GM21737 (cell line): Measurements from ENCODE around the gene TERF2IP.
A peak's percentile ranks its signal among the peaks of the same experiment; 100 is the strongest.

Source experiments
- ATAC-seq: cut with Tn5 transposase; IDR thresholded peaks from one replicate; pipeline ENCODE4 v1.9.1; 2021; ENCODE audit warnings: mild to moderate bottlenecking, moderate library complexity; ENCODE audit not compliant: unreplicated experiment

TERF2IP gene, protein sequence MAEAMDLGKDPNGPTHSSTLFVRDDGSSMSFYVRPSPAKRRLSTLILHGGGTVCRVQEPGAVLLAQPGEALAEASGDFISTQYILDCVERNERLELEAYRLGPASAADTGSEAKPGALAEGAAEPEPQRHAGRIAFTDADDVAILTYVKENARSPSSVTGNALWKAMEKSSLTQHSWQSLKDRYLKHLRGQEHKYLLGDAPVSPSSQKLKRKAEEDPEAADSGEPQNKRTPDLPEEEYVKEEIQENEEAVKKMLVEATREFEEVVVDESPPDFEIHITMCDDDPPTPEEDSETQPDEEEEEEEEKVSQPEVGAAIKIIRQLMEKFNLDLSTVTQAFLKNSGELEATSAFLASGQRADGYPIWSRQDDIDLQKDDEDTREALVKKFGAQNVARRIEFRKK

GRCh38 chr16:75647492-75648264, at the start of gene TERF2IP, which contains the start of gene KARS1:
Gene TERF2IP (plus strand): TSS chr16:75647773. CDS start chr16:75647883, 110 bp downstream.
Gene KARS1 (minus strand): TSS chr16:75647665. CDS start chr16:75647639, 26 bp downstream.
- peak; percentile 86 for ATAC-seq

DNA sequence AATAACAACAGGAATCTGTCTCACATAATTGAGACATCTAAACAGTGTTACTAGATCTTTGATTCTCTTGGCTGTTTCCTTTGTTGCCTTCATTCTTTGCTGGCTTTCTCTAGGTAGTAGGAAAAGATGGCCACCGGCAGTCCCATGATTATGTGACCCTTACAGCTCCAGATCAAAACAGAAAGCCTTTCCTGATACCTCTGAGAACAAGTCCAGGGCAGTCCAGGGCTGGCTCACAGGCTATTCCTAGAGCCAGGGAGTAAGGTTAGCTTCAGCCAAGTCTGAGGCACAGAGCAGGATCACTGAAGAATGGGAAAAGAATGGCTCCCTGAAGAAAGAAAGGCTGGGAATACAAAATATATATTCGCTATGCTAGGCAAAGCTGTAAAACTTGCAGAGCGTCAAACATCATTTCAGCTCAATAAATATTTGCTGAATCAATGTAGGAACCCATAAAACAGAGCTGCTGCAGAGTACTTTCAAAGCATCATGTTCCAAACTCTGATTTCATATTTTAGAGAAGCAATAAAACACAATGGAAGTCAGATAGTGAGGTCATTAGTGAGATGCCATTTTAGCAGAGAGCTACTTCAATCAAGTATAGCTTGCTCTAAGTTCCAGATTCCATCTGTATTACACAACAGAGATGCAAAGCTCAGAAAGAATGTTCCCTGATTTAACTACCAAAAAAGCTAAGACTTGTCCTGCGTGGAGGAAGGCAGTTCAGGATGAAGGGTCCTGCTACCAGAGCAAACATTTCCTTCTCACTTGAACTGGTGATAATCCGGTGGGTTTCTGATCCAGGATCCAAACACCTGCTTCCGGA, 47.9 kb upstream of the TERF2IP start:
- no peak for ATAC-seq

GRCh38 chr16:75603241-75603640, 44.3 kb upstream of the TERF2IP start:
- ATAC-seq: no peak

- no peak for ATAC-seq
Measured at GRCh38 chr16:75606507-75606906, 41.1 kb upstream of the TERF2IP start.

DNA sequence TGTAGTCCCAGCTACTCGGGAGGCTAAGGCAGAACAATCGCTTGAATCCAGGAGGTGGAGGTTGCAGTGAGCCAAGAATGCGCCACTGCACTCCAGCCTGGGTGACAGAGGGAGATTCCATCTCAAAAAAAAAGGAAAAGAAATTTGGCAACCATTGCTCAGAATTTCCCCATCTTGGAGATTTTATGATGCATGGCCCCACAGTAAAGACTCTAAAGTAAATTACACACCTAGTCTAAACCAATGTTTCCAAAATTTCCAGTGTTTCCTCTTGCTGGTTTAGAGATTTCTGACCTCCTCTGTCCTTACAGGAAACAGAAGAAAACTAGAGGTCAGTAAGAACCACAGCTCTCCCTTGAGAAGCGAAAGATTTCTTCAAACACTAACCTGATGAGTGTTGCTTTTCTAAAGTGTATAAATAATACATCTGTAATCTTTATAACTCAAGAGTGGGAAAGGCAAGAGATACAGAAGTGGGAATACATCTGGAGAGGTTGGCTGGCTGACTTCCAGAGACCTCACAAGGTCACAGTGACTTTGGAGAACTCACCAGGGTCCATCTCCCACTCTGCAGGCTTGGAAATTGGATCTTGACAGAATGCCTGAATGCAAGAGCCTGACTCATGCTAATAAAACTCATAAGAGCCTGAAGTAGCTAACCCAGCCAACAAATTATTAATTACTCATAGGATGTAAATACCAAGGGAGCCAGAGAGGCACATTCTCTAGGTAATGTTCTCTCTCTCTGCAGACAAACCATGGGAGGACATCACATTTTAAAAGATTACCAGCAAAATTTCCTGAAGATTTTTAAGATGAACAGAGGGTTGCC, 33.3 kb upstream of the TERF2IP start:
- no peak for ATAC-seq

DNA sequence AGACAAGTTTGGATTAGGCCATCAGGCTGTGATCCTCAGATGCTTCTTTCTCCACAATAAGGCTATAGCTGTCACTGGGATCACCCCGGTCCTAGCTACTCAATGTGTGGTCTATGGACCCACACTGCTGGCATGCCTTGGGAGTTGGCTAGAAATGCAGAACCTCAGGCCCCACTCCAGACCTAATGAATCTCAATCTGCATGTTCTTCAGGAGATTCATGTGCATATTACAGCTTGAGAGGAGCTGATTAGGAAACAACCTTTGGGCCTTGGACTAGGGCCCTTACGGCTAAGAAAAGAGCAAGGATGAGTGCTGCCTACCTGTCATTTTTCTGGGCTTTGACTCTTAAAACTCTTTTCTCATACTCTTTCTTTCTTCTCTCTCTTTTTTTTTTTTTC, 32.0 kb upstream of the TERF2IP start:
- ATAC-seq: no peak

GRCh38 chr16:75616521-75617010, 31.0 kb upstream of the TERF2IP start:
- ATAC-seq: no peak

DNA sequence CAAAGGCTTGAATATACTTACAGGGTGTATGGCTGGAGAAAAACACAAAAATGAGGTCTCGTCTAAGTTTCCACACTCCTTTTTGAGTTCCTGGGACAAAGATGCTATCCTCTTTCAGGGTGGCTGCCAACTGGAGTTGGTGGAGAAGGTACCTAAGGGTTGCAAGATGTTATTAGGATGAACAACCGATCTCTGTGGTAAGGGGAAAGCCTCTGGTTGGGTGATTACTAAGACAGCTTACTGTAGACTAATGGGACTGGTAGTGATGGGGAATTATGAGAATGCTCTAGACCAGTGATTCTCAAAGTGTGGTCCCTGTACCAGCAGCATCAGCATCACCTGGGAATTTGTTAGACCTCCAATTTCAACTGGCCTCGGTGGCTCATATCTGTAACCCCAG, 30.5 kb upstream of the TERF2IP start:
- no peak for ATAC-seq

GRCh38 chr16:75618780-75619179, 28.8 kb upstream of the TERF2IP start:
- ATAC-seq: no peak

GRCh38 chr16:75620326-75621169, 27.0 kb upstream of the TERF2IP start:
- no peak for ATAC-seq

DNA sequence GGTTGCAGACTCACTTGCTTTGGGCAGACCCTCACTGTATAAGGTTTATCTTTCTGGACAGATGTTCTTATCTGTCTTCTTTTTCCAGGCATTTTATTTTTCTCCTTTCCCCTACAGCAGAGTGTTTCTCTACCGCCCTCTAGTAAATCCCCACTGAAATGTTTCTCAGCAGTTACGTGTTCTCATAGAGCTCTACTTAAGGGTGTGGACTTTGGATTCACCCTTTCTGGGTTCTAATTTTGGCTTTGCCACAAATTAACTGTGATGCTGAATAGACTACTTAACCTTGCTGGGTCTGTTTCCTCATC, 26.4 kb upstream of the TERF2IP start:
- ATAC-seq: no peak

DNA sequence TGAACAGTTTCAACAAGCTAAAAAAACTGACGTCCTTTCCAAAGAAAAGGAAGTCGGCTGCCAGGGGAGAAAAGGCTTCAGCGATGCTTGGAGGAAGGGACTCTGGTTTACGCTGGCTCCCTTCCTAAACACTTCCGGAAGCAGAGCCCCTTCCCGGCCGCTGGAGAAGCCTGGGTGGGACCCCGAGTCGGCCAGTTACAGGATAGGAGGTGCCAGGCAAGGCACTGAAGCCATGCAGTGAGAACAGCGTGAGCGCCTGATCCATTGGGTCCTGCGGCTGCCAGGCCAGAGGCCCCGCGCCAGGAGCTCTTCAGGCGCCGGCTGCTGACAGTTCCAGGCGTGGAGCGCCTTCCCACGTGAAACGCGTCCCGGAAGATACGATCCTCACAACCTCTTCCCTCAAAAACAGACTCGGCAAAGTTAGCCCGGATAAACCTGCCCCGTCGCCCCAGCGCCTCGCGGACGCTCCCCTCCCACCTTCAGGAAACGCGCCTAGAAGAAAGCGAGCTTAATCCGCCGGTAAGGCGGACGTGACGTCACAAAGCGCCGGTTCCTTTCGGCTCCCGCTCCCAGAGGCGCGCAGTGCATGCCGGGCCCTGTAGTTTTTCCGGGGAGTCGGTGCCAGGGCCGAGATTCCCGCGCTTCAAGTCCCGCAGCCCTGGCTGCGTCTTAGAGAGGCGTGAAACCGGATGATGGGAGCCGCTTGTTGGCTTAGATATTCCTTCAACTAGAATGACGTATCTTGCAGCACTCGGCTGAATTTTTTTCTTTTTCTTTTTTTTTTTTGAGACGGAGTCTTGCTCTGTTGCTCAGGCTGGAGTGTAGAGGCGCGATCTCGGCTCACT, 24.6 kb upstream of the TERF2IP start, which contains the start of gene ADAT1:
TSS of gene ADAT1 (minus strand) at position 521 of the 845 bp plus-strand sequence. CDS start 2,482 bp downstream, outside the sequence.
- ATAC-seq: peak; percentile 96

- ATAC-seq: no peak
Measured at GRCh38 chr16:75624921-75625334, 22.6 kb upstream of the TERF2IP start.

DNA sequence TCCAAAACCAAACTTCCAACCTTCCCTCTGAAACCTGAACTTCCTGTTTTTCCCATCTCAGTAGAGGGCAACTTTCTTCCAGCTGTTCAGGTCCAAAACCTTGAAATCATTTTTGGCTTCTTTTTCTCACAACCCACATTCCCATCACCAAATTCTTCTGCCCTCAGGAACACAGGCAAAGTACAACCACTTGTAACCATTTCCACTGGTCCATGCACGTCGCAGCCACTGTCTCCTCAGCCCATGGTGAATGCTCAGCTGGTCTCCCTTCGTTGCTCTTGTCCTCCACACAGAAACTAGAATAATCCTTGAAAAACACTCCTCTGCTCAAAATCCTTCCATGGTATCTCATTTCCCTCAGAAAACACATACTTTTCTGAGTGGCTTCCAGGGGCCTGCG, 20.8 kb upstream of the TERF2IP start:
- no peak for ATAC-seq

GRCh38 chr16:75627851-75628250, 19.7 kb upstream of the TERF2IP start:
- no peak for ATAC-seq

GRCh38 chr16:75628351-75628750, 19.2 kb upstream of the TERF2IP start:
- ATAC-seq: no peak

- ATAC-seq: no peak
Measured at GRCh38 chr16:75629132-75629531, 18.4 kb upstream of the TERF2IP start.

DNA sequence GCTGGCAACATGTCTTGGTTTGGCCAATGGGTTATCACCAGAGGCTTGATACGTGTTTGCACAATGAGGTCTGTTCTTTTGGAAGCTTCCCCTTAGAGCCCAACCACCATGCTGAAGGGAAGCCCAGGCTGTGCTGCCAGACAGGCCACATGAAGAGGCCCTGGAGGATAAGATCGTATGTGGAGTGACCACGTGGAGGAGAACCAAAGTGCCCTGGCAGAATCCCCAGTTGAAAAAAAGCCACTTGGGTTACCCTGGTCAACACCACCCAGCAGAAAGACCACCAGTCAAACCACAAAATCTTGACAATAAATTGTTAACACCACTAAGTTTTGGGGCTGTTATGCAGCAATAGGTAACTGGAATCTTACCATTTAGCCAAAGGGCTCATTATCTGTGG, 17.5 kb upstream of the TERF2IP start:
- ATAC-seq: no peak
